ENCODE measurements around the gene KRT82. TPM values are rescaled to one million over a fixed set of nuclear protein-coding genes. Genes with fewer than 3 reads are reported as not detected.

Gene KRT82
- total and polyA plus RNA-seq, 7 experiments from 2014 or later, result not detected

GRCh38 chr12:52428121-52428520, 22.0 kb upstream of the KRT82 start:
- no peaks in the 10 kb centered on the region for H3K9me3 Mint-ChIP-seq
- Histone ChIP-seq H3K4me3 (ENCODE audit: low read length) (no peak overlapping the region), H3K4me1 (ENCODE audit: control insufficient read depth in 2 of 2, insufficient read depth in 2 of 2, low read length in 2 of 2) (no peaks in the 10 kb centered on the region), H3K36me3 (ENCODE audit: control insufficient read depth in 2 of 3, insufficient read depth in 3 of 3, low read length in 3 of 3) (no peaks in the 10 kb centered on the region), H3K9me3 (ENCODE audit: control insufficient read depth in 2 of 3, low read length in 3 of 3) (no peaks in the 10 kb centered on the region), H3K27me3 (ENCODE audit: control insufficient read depth in 2 of 2, insufficient read depth in 2 of 2, low read length in 2 of 2) (no peaks in the 10 kb centered on the region), H3K27ac (ENCODE audit: low read depth, low read length) (no peak overlapping the region)
- no peak for ATAC-seq
- intact Hi-C loops (cut with micrococcal nuclease), result no loop called here
- peaks cover 18 to 45% (median 30%) of the 10 kb centered on the region in 5 donors for H3K27me3 Mint-ChIP-seq
- ChIA-PET CTCF (no interaction called here), POLR2A (no interaction called here)
- no peak overlapping the region for H3K4me3 Mint-ChIP-seq
- DNase-seq, result no peak
- H3K36me3 Mint-ChIP-seq, result no peaks in the 10 kb centered on the region
- H3K27ac Mint-ChIP-seq, result no peak overlapping the region
- H3K4me1 Mint-ChIP-seq, result no peaks in the 10 kb centered on the region

- POLR2A ChIA-PET, result no interaction called here
- DNase-seq, result no peak
- ATAC-seq, result no peak
- Histone ChIP-seq H3K36me3 (ENCODE audit: control insufficient read depth in 2 of 3, insufficient read depth in 3 of 3, low read length in 3 of 3) (no peaks in the 10 kb centered on the region), H3K27ac (ENCODE audit: low read depth, low read length) (no peak overlapping the region), H3K4me3 (ENCODE audit: low read length) (no peak overlapping the region), H3K4me1 (ENCODE audit: control insufficient read depth in 2 of 2, insufficient read depth in 2 of 2, low read length in 2 of 2) (no peaks in the 10 kb centered on the region), H3K27me3 (ENCODE audit: control insufficient read depth in 2 of 2, insufficient read depth in 2 of 2, low read length in 2 of 2) (no peaks in the 10 kb centered on the region), H3K9me3 (ENCODE audit: control insufficient read depth in 2 of 3, low read length in 3 of 3) (no peaks in the 10 kb centered on the region)
- CTCF ChIA-PET, result no interaction called here
- no peak overlapping the region for H3K27ac Mint-ChIP-seq
- H3K4me1 Mint-ChIP-seq, result no peaks in the 10 kb centered on the region
- intact Hi-C loops (cut with micrococcal nuclease), result no loop called here
- no peaks in the 10 kb centered on the region for H3K9me3 Mint-ChIP-seq
- H3K36me3 Mint-ChIP-seq, result no peaks in the 10 kb centered on the region
- H3K4me3 Mint-ChIP-seq, result no peak overlapping the region
- peaks cover 8 to 40% (median 20%) of the 10 kb centered on the region in 5 donors for H3K27me3 Mint-ChIP-seq
Measured at GRCh38 chr12:52427083-52427482, 20.9 kb upstream of the KRT82 start.

GRCh38 chr12:52426034-52426433, 19.9 kb upstream of the KRT82 start:
- H3K4me3 Mint-ChIP-seq, result no peak overlapping the region
- intact Hi-C loops (cut with micrococcal nuclease), result no loop called here
- CTCF ChIA-PET, result no interaction called here
- peaks cover 5 to 39% (median 13%) of the 10 kb centered on the region in 5 donors for H3K27me3 Mint-ChIP-seq
- no peaks in the 10 kb centered on the region for H3K9me3 Mint-ChIP-seq
- POLR2A ChIA-PET, result no interaction called here
- no peak overlapping the region for H3K27ac Mint-ChIP-seq
- Histone ChIP-seq H3K4me3 (ENCODE audit: low read length) (no peak overlapping the region), H3K27me3 (ENCODE audit: control insufficient read depth in 2 of 2, insufficient read depth in 2 of 2, low read length in 2 of 2) (no peaks in the 10 kb centered on the region), H3K4me1 (ENCODE audit: control insufficient read depth in 2 of 2, insufficient read depth in 2 of 2, low read length in 2 of 2) (no peaks in the 10 kb centered on the region), H3K27ac (ENCODE audit: low read depth, low read length) (no peak overlapping the region), H3K36me3 (ENCODE audit: control insufficient read depth in 2 of 3, insufficient read depth in 3 of 3, low read length in 3 of 3) (no peaks in the 10 kb centered on the region), H3K9me3 (ENCODE audit: control insufficient read depth in 2 of 3, low read length in 3 of 3) (no peaks in the 10 kb centered on the region)
- ATAC-seq (no peak), DNase-seq (no peak)
- H3K36me3 Mint-ChIP-seq, result no peaks in the 10 kb centered on the region
- H3K4me1 Mint-ChIP-seq, result no peaks in the 10 kb centered on the region

GRCh38 chr12:52425466-52425865, 19.3 kb upstream of the KRT82 start:
- no peak overlapping the region for H3K27ac Mint-ChIP-seq
- no peaks in the 10 kb centered on the region for H3K4me1 ChIP-seq (ENCODE audit: control insufficient read depth in 2 of 2, insufficient read depth in 2 of 2, low read length in 2 of 2)
- H3K27ac ChIP-seq (ENCODE audit: low read depth, low read length), result no peak overlapping the region
- H3K36me3 Mint-ChIP-seq, result no peaks in the 10 kb centered on the region
- intact Hi-C loops (cut with micrococcal nuclease), result no loop called here
- no peaks in the 10 kb centered on the region for H3K4me1 Mint-ChIP-seq
- H3K9me3 Mint-ChIP-seq, result no peaks in the 10 kb centered on the region
- DNase-seq (no peak), ATAC-seq (no peak)
- H3K4me3 ChIP-seq (ENCODE audit: low read length), result no peak overlapping the region
- peaks cover 5 to 36% (median 12%) of the 10 kb centered on the region in 5 donors for H3K27me3 Mint-ChIP-seq
- no peaks in the 10 kb centered on the region for H3K27me3 ChIP-seq (ENCODE audit: control insufficient read depth in 2 of 2, insufficient read depth in 2 of 2, low read length in 2 of 2)
- H3K36me3 ChIP-seq (ENCODE audit: control insufficient read depth in 2 of 3, insufficient read depth in 3 of 3, low read length in 3 of 3), result no peaks in the 10 kb centered on the region
- POLR2A ChIA-PET, result no interaction called here
- H3K9me3 ChIP-seq (ENCODE audit: control insufficient read depth in 2 of 3, low read length in 3 of 3), result no peaks in the 10 kb centered on the region
- CTCF ChIA-PET, result no interaction called here
- no peak overlapping the region for H3K4me3 Mint-ChIP-seq

GRCh38 chr12:52423661-52424500, 17.7 kb upstream of the KRT82 start:
- ATAC-seq (no peak), DNase-seq (no peak)
- no peaks in the 10 kb centered on the region for H3K27me3 ChIP-seq (ENCODE audit: control insufficient read depth in 2 of 2, insufficient read depth in 2 of 2, low read length in 2 of 2)
- no peaks in the 10 kb centered on the region for H3K4me1 ChIP-seq (ENCODE audit: control insufficient read depth in 2 of 2, insufficient read depth in 2 of 2, low read length in 2 of 2)
- H3K9me3 Mint-ChIP-seq, result no peaks in the 10 kb centered on the region
- ChIA-PET CTCF (no interaction called here), POLR2A (no interaction called here)
- no peaks in the 10 kb centered on the region for H3K36me3 ChIP-seq (ENCODE audit: control insufficient read depth in 2 of 3, insufficient read depth in 3 of 3, low read length in 3 of 3)
- H3K36me3 Mint-ChIP-seq, result no peaks in the 10 kb centered on the region
- H3K4me3 ChIP-seq (ENCODE audit: low read length), result no peak overlapping the region
- H3K4me1 Mint-ChIP-seq, result peaks cover 0 to 5% (median 0%) of the 10 kb centered on the region in 7 donors
- no peak overlapping the region for H3K27ac ChIP-seq (ENCODE audit: low read depth, low read length)
- intact Hi-C loops (cut with micrococcal nuclease), result no loop called here
- no peaks in the 10 kb centered on the region for H3K9me3 ChIP-seq (ENCODE audit: control insufficient read depth in 2 of 3, low read length in 3 of 3)
- H3K27me3 Mint-ChIP-seq, result peaks cover 0 to 26% (median 5%) of the 10 kb centered on the region in 5 donors
- peak overlapping the region in 1 of 9 donors; percentile 4 for H3K27ac Mint-ChIP-seq
- H3K4me3 Mint-ChIP-seq, result no peak overlapping the region

- Histone ChIP-seq H3K36me3 (ENCODE audit: control insufficient read depth in 2 of 3, insufficient read depth in 3 of 3, low read length in 3 of 3) (no peaks in the 10 kb centered on the region), H3K27ac (ENCODE audit: low read depth, low read length) (no peak overlapping the region), H3K4me3 (ENCODE audit: low read length) (no peak overlapping the region), H3K4me1 (ENCODE audit: control insufficient read depth in 2 of 2, insufficient read depth in 2 of 2, low read length in 2 of 2) (no peaks in the 10 kb centered on the region), H3K9me3 (ENCODE audit: control insufficient read depth in 2 of 3, low read length in 3 of 3) (no peaks in the 10 kb centered on the region), H3K27me3 (ENCODE audit: control insufficient read depth in 2 of 2, insufficient read depth in 2 of 2, low read length in 2 of 2) (no peaks in the 10 kb centered on the region)
- POLR2A ChIA-PET, result no interaction called here
- Mint-ChIP-seq H3K4me3 (no peak overlapping the region), H3K27me3 (peaks cover 0 to 24% (median 0%) of the 10 kb centered on the region in 5 donors), H3K4me1 (peaks cover 0 to 5% (median 0%) of the 10 kb centered on the region in 7 donors), H3K27ac (no peak overlapping the region), H3K36me3 (no peaks in the 10 kb centered on the region), H3K9me3 (no peaks in the 10 kb centered on the region)
- no peak for DNase-seq
- intact Hi-C loops (cut with micrococcal nuclease), result no loop called here
- CTCF ChIA-PET, result no interaction called here
- no peak for ATAC-seq
Measured at GRCh38 chr12:52423035-52423434, 16.9 kb upstream of the KRT82 start.

- Histone ChIP-seq H3K36me3 (ENCODE audit: control insufficient read depth in 2 of 3, insufficient read depth in 3 of 3, low read length in 3 of 3) (no peaks in the 10 kb centered on the region), H3K4me3 (ENCODE audit: low read length) (no peak overlapping the region), H3K9me3 (ENCODE audit: control insufficient read depth in 2 of 3, low read length in 3 of 3) (no peaks in the 10 kb centered on the region), H3K4me1 (ENCODE audit: control insufficient read depth in 2 of 2, insufficient read depth in 2 of 2, low read length in 2 of 2) (no peaks in the 10 kb centered on the region), H3K27me3 (ENCODE audit: control insufficient read depth in 2 of 2, insufficient read depth in 2 of 2, low read length in 2 of 2) (no peaks in the 10 kb centered on the region), H3K27ac (ENCODE audit: low read depth, low read length) (no peak overlapping the region)
- intact Hi-C loops (cut with micrococcal nuclease), result no loop called here
- ChIA-PET CTCF (interaction anchor here (0.6 kb wide), 1 partner anchor 470 kb away, joined by 4 read pairs; no protein-coding TSS in a partner anchor), POLR2A (no interaction called here)
- no peak for DNase-seq
- no peak overlapping the region for H3K27ac Mint-ChIP-seq
- H3K36me3 Mint-ChIP-seq, result no peaks in the 10 kb centered on the region
- H3K4me3 Mint-ChIP-seq, result no peak overlapping the region
- ATAC-seq, result no peak
- H3K27me3 Mint-ChIP-seq, result peaks cover 0 to 20% (median 0%) of the 10 kb centered on the region in 5 donors
- H3K9me3 Mint-ChIP-seq, result peaks cover 0 to under 1% (median 0%) of the 10 kb centered on the region in 11 donors
- H3K4me1 Mint-ChIP-seq, result peaks cover 0 to 5% (median 0%) of the 10 kb centered on the region in 7 donors
Measured at GRCh38 chr12:52419656-52420055, 13.5 kb upstream of the KRT82 start.
